AG08395 (cell line): ENCODE data around the gene FAM171A2.
"Not testable (repeated sequence)": the region's sequence is repeated elsewhere in the genome, so short reads cannot be mapped to it uniquely, and the experiment has no call there.

ENCODE experiments used
- DNase-seq: peaks from one replicate; pipeline ENCODE4 v3.0.0; 2012; ENCODE audit warnings: mixed read lengths, low spot score

Gene FAM171A2

DNA sequence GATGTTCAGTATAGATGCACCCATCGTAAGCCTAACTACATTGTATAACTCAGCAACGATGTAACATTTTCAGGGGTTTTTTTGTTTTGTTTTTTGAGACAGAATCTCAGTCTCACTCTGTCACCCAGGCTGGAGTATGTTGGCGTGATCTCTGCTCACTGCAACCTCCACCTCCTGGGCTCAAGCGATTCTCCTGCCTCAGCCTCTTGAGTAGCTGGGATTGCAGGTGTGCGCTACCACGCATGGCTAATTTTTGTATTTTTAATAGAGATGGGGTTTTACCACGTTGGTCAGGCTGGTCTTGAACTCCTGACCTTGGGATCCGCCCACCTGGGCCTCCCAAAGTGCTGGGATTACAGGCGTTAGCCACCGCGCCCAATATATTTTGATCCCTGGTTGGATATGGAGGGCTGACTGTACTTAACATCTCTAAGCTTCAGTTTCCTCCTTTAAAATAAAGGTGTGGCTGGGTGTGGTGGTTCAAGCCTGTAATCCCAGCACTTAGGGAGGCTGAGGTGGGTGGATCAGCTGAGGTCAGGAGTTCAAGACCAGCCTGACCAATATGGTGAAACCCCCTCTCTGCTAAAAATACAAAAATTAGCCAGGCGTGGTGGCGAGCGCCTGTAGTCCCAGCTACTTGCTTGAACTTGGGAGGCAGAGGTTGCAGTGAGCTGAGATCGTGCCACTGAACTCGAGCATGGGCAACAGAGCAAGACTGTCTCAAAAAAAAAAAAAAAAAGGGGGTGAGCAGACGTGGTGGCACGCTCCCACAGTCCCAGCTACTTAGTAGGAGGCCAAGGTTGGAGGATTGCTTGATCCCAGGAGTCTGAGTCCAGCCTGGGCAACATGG lies 16.2 kb downstream of the FAM171A2 start:
- not testable (repeated sequence) for DNase-seq

DNA sequence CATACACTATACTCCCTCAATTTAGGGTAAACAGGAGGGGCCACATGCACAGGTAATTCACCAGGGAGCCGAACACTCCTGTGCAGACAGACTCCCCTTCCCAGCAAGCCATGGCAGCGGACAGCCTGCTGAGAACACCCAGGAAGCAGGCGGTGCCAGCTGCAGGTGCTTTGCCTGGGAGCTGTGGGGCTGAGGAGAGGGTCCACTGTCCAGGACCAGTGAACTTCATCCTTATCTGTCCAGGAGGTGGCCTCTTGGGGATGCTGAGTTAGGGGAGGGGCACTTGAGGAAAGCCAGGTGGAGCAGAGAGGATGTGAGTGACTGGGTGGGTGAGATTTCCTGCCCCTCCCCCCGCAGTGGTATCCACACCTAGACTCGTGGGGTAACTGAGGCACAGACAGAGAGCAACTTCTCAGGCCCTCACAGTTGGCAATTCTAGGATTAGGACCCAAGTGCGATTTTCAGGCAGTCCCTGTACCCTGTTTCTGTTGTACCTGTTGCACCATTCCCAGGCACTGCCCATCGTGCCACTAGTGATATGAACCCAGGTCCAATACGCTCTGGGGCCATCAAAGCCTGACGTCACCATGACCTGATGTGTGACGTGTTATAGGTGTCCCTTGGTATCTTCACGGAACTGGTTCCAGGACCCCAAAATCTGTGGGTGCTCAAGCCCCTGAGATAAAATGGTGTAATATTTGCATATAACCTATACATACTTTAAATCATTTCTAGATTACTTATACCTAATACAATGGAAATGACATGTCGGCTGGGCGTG lies 17.4 kb downstream of the FAM171A2 start:
- DNase-seq: no peak

DNA sequence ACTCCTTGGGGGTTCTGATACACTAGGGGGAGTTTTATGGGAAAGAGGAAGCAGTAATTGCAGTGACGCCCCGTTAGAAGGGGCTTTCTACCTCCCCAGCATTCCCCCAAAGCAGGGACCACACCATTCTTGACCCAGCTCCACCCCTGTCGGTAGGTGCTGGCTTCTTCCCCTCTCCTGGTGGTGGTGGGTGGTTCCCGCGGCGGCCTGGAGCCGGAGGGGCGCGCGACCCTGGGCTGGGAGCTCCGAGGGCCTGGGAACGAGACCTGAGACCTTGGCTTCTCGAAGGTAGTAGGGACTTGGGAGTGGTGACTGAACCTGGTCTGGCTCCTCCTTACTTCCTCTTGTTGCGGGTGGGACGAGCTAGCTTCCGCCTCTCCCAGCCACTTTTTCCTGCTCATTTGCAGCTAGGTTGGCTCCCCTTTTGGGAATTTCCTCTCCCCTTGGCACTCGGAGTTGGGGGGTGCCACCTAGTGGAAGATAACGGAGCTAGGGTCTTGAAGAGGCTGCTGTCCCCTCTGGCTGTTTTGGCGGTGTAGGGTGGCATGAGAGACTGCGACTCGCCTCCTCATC lies 18.1 kb downstream of the FAM171A2 start:
- peak; percentile 62 for DNase-seq

DNA sequence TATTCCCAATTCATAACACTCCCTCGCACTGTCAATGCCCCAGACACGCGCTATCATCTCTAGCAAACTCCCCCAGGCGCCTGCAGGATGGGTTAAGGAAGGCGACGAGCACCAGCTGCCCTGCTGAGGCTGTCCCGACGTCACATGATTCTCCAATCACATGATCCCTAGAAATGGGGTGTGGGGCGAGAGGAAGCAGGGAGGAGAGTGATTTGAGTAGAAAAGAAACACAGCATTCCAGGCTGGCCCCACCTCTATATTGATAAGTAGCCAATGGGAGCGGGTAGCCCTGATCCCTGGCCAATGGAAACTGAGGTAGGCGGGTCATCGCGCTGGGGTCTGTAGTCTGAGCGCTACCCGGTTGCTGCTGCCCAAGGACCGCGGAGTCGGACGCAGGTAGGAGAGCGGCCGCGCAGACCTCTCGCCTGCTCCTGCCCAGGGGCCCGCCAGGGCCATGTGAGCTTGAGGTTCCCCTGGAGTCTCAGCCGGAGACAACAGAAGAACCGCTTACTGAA lies 18.7 kb downstream of the FAM171A2 start, which contains the start of gene GRN:
Gene GRN, plus strand, starts transcription at position 364 of the 515 bp plus-strand sequence. CDS start 3,863 bp downstream, outside the sequence.
- DNase-seq: peak; percentile 100

DNA sequence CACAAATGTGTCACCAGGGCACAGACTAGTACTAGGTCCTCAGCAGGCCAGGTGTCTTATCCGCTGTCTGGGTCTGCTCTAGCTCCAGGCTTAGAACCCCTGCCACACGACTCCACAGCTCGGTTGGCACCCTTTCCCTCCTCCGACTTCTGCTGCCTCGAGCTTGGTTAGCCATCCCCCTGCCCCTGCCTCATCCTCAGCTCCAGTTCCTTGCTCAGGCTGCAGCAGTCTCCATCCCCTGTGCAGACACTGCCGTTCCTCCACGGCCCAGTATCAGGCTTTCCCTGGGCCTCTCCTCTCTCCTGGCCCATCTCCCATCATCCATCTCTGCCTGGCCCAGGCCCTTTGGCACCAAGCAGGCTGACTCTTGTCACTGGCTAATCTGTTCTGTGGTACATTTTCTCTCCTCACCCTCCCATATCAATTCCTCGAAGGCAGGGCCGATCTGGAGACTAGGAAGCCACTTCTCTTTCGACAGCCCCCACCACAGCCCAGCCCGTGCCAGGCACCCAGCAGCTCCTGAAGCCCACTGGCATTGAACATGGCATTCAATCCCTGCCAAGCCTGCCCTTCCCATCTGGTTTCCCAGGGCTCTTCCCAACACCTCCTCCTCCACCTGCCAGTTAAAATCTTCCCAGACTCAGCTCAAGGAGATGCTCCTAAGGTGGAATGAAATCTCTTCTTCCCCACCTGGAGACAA lies 20.0 kb downstream of the FAM171A2 start:
- DNase-seq: no peak

DNA sequence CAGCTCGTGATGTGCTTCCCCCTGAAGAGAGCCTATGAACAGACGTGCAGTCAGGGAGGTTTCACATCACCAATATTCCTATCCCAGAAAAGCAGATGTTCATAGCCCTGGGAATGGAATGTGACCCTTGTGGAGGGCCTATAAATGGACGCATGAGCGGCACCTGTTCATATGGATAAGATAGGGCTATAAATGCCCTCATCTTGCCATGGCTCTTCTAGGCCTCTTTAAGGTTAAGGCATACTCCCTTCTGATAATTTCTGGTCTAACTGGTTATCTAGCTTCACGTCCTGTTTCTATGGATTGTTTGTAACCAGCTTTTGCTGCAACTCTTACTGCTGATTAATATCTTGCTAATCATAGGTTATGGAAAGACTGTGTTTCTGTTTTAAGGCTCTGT lies 23.1 kb downstream of the FAM171A2 start:
- not testable (repeated sequence) for DNase-seq

DNA sequence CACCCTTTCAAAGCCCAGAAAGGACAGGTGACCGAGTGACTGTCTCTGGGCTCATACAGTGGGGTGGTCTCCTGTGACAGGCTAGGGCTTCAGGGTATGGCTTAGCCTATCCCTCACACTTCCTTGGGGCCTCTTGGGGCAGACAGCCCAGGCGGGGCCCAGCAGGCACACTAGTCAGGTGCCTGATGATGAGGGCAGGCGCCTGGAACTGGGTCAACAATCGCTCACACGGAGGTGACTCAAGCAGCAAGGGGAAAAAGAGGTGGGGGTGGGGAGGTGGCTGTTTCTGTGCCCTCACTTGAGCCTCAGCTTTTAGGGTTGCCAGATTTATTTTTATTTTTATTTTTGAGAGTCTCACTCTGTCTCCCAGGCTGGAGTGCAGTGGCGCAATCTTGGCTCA lies 25.0 kb downstream of the FAM171A2 start:
- DNase-seq: no peak

DNA sequence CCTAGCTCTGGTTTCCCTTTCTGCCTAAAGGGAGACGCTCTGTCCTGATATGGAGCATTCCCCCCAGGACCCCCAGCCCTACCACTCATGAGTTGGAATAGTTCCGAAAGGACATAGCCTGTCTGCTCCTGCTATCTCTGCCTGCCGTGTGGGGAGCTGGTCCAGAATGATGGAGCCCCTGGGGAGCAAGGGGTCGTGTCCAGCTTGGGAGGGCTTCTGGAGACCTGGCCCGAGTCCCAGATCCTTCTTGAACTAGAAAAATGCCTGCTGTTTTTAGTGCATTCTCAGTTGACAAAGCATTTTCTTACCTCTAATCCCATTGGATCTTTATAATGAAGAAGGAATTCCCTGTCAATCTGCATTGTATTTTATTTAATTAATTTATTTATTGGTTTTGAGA lies 27.7 kb downstream of the FAM171A2 start:
- no peak for DNase-seq

DNA sequence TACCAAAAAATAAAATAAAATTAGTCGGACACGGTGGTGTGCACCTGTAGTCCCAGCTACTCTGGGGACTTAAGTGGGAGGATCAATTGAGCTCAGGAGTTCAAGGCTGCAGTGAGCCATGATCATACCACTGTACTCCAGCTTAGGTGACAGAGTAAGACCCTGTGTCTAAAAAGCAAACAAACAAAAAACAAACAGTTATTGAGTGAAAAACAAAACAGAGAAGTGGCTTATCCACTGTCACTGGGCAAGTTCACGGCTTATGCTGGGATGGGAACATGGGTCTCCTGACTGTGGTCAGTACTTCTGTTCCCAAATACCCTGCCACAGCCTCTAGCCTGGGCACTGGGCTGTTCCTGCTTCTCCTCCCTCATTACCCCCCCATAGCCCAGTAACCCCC lies 28.1 kb downstream of the FAM171A2 start:
- no peak for DNase-seq

DNA sequence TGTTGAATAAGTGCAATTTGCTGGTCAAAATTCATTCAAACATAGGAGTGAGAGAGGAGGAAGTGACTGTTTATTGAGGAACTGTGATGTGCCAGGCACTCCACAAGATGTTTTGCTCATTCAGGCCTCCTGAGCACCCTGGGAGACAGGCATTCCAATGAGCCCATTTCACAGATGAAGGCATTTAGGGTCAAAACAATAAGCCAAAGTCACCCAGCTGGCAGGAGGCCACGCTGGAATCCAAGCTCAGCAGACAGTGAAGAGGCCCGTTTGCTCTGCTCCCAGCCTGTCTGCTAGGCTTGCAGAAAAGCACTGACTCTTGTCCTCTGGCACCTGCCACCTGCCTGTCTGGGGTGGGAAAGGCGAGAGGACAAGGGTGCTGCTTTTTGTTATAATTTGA lies 28.9 kb downstream of the FAM171A2 start:
- DNase-seq: no peak

DNA sequence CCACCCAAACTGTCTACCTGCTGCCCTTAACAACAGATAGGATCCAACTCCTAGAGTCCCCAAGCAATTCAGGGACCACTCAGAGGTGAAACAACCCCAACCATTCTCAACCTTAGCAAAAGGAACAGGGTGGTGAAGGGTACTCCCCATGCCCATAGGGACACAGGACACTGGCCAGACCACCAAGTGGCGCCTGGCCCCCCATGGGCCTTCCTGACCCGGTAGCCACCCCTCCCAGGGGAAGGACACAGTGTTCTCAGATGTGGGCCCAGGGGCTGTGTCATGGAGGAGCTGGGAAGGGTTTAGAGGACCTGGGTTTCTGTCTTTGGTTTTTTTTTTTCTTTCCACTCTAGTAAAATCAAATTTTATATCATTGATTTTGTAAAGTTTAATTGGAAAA lies 29.3 kb downstream of the FAM171A2 start:
- DNase-seq: no peak

DNA sequence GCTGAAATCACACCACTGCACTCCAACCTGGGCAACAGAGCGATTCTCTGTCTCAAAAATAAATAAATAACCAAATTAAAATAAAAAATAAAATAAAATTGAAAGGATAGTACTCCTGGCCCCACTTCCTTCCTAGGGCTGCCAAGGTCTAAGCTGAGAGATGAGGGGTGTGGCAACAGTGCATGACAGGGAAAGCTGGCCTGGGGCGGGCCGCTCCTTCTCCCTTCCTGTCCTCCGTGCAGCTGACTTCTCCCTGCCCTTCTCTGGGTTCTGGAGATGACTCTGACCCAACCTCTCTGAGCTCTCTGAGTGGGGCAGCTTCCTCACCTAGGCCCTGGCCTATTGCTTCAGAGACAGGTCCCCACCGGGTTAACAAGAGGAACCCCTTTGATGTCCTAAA lies 30.3 kb downstream of the FAM171A2 start:
- no peak for DNase-seq

DNA sequence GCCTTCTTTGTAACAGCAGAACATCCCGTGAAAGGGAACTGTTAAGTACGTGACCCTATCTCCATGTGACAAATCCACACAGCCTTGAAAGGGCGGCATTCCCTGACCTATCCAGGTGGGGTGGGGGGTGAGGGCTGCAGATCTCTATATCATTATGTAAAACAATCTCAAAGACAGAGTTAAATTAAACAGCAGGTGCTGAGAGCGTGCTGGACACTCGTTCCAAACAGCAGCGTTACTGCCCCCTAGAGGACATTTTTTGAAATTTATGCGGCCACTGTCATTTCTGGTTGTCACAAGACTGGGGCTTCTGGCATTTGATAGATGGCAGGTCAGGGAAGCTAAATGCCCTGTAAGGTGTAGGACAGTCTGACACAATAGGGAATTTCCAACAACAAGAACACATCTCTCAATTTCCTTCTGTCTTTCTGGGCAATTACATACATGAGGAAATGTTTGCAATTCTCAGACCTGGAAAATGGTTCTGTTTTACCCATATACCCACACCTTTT lies 32.3 kb downstream of the FAM171A2 start:
- DNase-seq: peak; percentile 65

DNA sequence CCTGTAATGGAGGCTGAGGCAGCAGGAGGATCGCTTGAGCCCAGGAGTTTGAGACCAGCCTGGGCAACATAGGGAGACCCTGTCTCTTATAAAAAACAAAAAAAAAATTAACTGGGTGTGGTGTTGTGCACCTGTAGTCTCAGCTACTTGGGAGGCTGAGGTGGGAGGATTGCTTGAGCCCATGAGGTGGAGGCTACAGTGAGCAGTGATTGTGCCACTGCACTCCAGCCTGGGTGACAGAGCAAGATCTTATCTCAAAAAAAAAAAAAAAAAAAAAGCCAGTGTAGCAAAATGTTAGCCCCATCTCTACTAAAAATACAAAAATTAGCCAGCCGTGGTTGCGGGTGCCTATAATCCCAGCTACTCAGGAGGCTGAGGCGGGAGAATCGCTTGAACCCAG lies 33.4 kb downstream of the FAM171A2 start:
- DNase-seq: not testable (repeated sequence)

DNA sequence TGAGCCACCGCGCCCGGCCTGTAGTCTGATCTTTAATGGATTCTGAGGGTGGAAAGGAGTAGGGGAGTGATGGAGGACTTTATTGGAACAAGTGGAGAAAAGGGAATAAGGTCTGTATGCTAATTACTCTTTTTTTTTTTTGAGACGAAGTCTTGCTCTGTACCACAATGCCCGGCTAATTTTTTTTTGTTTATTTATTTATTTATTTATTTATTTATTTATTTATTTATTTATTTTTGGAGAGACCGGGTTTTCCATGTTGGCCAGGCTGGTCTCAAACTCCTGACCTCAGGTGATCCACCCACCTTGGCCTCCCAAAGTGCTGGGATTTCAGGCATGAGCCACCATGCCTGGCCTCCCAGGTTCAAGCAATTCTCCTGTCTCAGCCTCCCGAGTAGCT lies 34.1 kb downstream of the FAM171A2 start:
- not testable (repeated sequence) for DNase-seq

DNA sequence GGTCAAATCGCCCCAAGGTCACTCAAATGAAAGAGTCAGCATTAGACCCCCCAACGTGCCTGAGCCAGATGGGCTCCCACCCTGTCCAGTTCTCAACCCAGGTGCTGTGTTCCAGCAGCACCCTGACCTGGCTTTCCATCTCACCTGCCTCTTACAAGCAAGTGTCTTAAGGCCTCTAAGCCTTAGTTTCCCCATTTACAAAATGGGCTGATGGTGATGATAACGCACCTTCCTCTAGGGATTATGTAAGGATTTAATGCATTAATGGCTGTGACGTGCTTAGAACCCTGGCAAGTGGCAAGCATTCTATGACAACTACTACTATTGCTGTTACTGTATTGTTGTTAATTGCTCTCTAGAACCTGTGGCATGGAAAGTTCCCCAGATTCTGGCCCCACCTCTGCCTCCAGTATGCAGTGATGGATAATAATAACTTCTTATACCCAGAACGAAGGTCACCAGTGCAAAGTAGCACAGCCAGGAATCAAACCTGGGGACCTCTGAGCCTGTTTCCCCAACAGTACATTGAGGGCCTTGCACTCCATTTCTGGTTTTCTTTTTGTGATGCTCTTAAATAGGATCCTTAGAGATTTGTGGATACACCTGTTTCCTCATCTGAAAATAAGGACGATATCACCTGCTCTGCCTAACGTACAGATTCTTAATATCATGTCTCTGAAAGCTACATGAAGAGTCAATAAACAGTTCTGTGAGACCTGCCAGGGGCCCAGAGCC lies 35.8 kb downstream of the FAM171A2 start:
- no peak for DNase-seq

DNA sequence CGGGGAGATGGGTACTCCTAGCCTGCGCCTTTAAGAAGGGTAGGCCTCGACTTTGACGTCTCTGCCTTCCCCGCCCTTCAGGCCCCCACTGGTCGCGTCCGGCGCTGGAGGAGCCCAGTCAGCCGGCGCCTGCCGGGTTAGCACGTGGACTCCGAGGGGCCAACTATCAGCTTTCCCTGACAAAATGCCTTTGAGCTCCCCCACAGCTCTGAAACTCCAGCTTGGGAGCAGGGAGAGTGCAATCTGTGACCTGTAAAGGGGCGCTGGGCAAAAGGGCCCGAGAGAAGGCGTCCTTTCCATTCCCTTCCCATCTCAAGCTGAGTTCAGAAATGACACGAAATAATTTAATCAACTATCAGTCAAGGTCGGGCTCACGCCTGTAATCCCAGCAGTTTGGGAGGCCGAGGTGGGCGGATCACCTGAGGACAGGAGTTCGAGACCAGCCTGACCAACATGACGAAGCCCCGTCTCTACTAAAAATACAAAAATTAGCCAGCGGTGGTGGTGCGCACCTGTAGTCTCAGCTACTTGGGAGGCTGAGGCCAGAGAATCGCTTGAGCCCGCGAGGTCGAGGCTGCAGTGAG lies 36.7 kb downstream of the FAM171A2 start:
- DNase-seq: peak; percentile 97

DNA sequence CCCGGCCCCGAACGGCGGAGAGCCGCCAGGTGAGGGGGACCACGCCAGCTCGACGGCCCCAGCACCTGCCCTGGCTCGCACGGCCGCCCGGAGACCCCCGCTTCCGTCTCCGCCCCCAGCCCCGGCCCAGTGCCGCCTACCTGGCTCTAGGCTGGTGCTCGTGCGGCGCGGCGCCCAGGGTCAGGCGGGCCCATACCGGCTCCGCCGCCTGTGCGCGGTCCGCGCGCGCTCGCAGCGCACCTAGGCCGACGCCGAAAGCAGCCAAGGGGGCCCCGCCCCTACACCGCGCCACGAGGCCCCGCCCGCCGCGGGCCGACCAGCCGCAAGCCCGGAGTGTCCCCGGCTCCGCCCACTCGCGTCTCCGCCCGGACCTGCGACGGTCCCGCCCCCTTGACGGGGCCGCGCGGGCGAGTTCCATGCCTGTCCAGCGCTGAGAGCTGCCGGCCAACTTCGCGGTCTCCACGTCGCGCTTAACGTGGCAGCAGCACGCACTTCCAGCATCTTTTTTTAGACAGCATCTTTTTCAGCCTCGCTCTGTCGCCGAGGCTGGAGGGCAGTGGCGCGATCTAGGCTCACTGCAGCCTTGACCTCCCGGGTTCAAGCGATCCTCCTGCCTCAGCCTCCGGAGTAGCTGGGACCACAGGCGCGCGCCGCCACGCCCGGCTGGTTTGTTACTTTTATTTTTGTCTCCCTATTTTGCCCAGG lies 38.9 kb downstream of the FAM171A2 start, which contains the start of gene SLC25A39:
Gene SLC25A39, minus strand, starts transcription at position 253 of the 705 bp plus-strand sequence. CDS start 1,261 bp downstream, outside the sequence.
- peak; percentile 95 for DNase-seq

DNA sequence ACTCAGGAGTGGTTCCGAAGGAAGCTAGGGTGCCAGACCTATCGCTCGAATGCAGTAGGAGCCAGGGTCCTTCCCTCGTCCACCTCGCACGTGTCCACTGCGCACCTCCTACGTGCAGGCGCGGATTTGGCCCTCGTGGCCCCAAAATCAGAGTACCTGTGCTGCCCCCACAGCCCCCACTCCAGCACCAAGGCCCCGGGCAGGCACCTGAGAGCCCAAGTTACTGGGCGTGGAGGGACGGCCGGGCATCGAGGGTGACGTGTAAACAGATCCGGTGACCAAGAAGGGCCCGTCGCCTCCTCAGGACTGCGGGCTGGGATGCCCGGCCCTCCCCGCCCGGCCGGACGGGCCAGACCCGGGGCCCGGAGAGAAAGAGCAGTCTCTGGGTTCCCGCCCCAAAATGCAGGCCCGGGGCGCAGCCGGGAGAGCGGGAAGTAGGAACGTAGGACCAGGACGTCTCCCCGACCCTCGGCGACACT lies 39.5 kb downstream of the FAM171A2 start:
- DNase-seq: no peak
